Measurements from ENCODE around the gene OR1J2. TPM values are rescaled to one million over a fixed set of nuclear protein-coding genes. Genes with fewer than 3 reads are reported as not detected.

The OR1J2 gene, protein sequence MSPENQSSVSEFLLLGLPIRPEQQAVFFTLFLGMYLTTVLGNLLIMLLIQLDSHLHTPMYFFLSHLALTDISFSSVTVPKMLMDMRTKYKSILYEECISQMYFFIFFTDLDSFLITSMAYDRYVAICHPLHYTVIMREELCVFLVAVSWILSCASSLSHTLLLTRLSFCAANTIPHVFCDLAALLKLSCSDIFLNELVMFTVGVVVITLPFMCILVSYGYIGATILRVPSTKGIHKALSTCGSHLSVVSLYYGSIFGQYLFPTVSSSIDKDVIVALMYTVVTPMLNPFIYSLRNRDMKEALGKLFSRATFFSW
- not detected in 5 replicates for total RNA-seq (2022; extraction: Qiagen RNA extraction; ENCODE audit: low read depth)

GRCh38 chr9:122510502-122510901 is at the start of gene OR1J2:
Gene OR1J2 (plus strand): TSS chr9:122510802. CDS start chr9:122510802, 0 bp downstream.

GRCh38 chr9:122477826-122478225 is 32.8 kb upstream of the OR1J2 start, which contains the start of gene OR1J1:
Gene OR1J1 (minus strand): TSS chr9:122477926. CDS start chr9:122477926, 0 bp downstream.

DNA sequence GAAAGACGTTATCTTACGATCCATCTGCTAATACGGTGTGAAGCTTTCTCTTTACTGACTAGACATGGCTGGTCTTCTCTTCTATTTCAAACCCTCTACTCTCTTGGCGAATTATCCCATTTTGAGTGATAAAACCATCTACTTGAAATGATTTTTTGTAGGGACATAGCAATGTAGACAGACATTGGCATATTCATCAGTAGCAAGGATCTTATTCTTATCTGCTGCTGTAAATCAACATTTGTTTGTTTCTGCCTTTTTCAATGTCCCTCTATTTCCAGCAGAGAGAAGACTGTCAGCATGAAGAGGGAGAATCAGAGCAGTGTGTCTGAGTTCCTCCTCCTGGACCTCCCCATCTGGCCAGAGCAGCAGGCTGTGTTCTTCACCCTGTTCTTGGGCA is 8.2 kb downstream of the OR1J2 start, which contains the start of gene OR1J4:
OR1J4 (plus strand) TSS at position 301 of the 400 bp plus-strand sequence; CDS start at position 301, 0 bp downstream.

GRCh38 chr9:122527193-122527592 is 16.6 kb downstream of the OR1J2 start, which contains the start of gene OR1N1:
Gene OR1N1 (minus strand): TSS chr9:122527293. CDS start chr9:122527293, 0 bp downstream.

DNA sequence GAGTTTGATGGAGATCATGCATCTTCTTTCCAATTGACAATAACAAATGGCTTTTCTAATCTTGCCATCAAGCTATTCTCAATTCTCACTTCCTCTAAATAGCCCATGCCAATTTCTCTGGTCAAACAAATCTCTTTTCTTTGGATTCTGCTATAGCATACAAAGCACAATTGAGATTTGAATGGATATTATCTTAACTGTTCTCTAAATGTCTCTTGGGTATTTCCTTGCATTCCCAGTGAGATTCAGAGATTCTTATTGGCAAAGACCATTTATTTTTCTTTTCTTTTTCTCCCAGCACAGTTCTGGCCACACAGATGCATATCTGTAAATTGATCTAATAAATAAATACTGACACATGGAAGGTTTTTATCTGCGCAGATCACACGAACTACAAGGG is 42.2 kb downstream of the OR1J2 start, which contains the start of gene OR1N2:
OR1N2 (plus strand) TSS at position 301 of the 400 bp plus-strand sequence. CDS start 100 bp downstream, outside the sequence.

Other genes with a start within 250 kb of the OR1J2 start
- gene RBM18, start 246.0 kb upstream of the OR1J2 start, total RNA-seq (2022; extraction: Qiagen RNA extraction; ENCODE audit: low read depth) = 15.7 to 21.9 TPM (median 20.3 TPM) in 5 replicates
- 60.3 to 76.2 TPM (median 68.9 TPM) in 5 replicates for gene MRRF, start 245.9 kb upstream of the OR1J2 start, total RNA-seq (2022; extraction: Qiagen RNA extraction; ENCODE audit: low read depth)
- 0.96 to 1.5 TPM (median 1.3 TPM) in 5 replicates for gene PTGS1, start 139.8 kb upstream of the OR1J2 start, total RNA-seq (2022; extraction: Qiagen RNA extraction; ENCODE audit: low read depth)
- gene OR1J1, start 32.9 kb upstream of the OR1J2 start, total RNA-seq (2022; extraction: Qiagen RNA extraction; ENCODE audit: low read depth) = not detected in 5 replicates
- not detected in 5 replicates for gene OR1J4, start 8.3 kb downstream of the OR1J2 start, total RNA-seq (2022; extraction: Qiagen RNA extraction; ENCODE audit: low read depth)
- gene OR1N1, start 16.5 kb downstream of the OR1J2 start, total RNA-seq (2022; extraction: Qiagen RNA extraction; ENCODE audit: low read depth) = not detected in 5 replicates
- gene OR1N2, start 42.3 kb downstream of the OR1J2 start, total RNA-seq (2022; extraction: Qiagen RNA extraction; ENCODE audit: low read depth) = not detected in 5 replicates
- not detected in 5 replicates for gene OR1L8, start 72.6 kb downstream of the OR1J2 start, total RNA-seq (2022; extraction: Qiagen RNA extraction; ENCODE audit: low read depth)
- gene OR1Q1, start 103.9 kb downstream of the OR1J2 start, total RNA-seq (2022; extraction: Qiagen RNA extraction; ENCODE audit: low read depth) = not detected in 5 replicates
- not detected in 5 replicates for gene OR1B1, start 146.8 kb downstream of the OR1J2 start, total RNA-seq (2022; extraction: Qiagen RNA extraction; ENCODE audit: low read depth)
- gene OR1L1, start 150.9 kb downstream of the OR1J2 start, total RNA-seq (2022; extraction: Qiagen RNA extraction; ENCODE audit: low read depth) = not detected in 5 replicates
- not detected in 5 replicates for gene OR1L3, start 164.3 kb downstream of the OR1J2 start, total RNA-seq (2022; extraction: Qiagen RNA extraction; ENCODE audit: low read depth)
- not detected in 5 replicates for gene OR1L4, start 213.2 kb downstream of the OR1J2 start, total RNA-seq (2022; extraction: Qiagen RNA extraction; ENCODE audit: low read depth)
- gene OR1L6, start 231.5 kb downstream of the OR1J2 start, total RNA-seq (2022; extraction: Qiagen RNA extraction; ENCODE audit: low read depth) = not detected in 5 replicates

Data from A549 treated with RU486 at 1 μM for 4 hours (cell line).